PC-3 (cell line): ENCODE data around the gene MCF2L2. TPM values are rescaled to one million over a fixed set of nuclear protein-coding genes. Genes with fewer than 3 reads are reported as not detected.

Experiments
- ATAC-seq: fragments of 200-7000 bp; cut with Tn5 transposase; 2 replicates; pipeline ENCODE4 v1.9.1; 2020; ENCODE audit warnings: mild to moderate bottlenecking, moderate library complexity
- BruUV-seq: library from RNA; stranded (reverse); fragments of 400-500 nt; replicated peaks from 2 replicates; lab custom pipeline; 2021; lab: Mats Ljungman, UMichigan
- CTCF ChIA-PET: fragments of 300-600 bp; sonication (Branson Sonifier 250); formaldehyde crosslinking; loops from one replicate; lab custom pipeline; 2022; ENCODE audit warnings: antibody characterized with exemption; lab: Charles Lee
- POLR2A ChIA-PET: fragments of 300-600 bp; sonication (Branson Sonifier 250); formaldehyde crosslinking; loops from one replicate; lab custom pipeline; 2022; ENCODE audit warnings: antibody characterized with exemption; ENCODE audit not compliant: unreplicated experiment; lab: Charles Lee
- DNase-seq: peaks from one replicate; pipeline ENCODE4 v3.0.0-alpha.2; 2015
- H2AFZ ChIP-seq: fragments of 300-600 bp; sonication (generic); 2 replicates; pipeline ENCODE4 v1.6.0; 2016; ENCODE audit warnings: antibody characterized with exemption, low read length
- H3F3A ChIP-seq: fragments of 300-600 bp; sonication (generic); one replicate; pipeline ENCODE4 v1.6.0; 2017; ENCODE audit warnings: antibody characterized with exemption, low read length, control low read depth, mild to moderate bottlenecking; ENCODE audit not compliant: unreplicated experiment
- H3K27ac ChIP-seq: fragments of 300-600 bp; sonication (generic); 2 replicates; pipeline ENCODE4 v1.5.1; 2016; ENCODE audit warnings: mild to moderate bottlenecking, low read length
- H3K27me3 ChIP-seq: fragments of 300-600 bp; sonication (generic); 2 replicates; pipeline ENCODE4 v1.6.1; 2016; ENCODE audit warnings: low read length, mixed read lengths
- H3K36me3 ChIP-seq: fragments of 300-600 bp; sonication (generic); 2 replicates; pipeline ENCODE4 v1.6.1; 2016; ENCODE audit warnings: low read depth, mixed run types, low read length, mixed read lengths
- H3K4me1 ChIP-seq: fragments of 300-600 bp; sonication (generic); 2 replicates; pipeline ENCODE4 v1.5.1; 2016; ENCODE audit warnings: low read length; ENCODE audit not compliant: insufficient read depth
- H3K4me2 ChIP-seq: fragments of 300-600 bp; sonication (generic); 2 replicates; pipeline ENCODE4 v1.6.0; 2016; ENCODE audit warnings: low read length
- H3K4me3 ChIP-seq: fragments of 300-600 bp; sonication (generic); 2 replicates; pipeline ENCODE4 v1.5.1; 2016; ENCODE audit warnings: mild to moderate bottlenecking, low read length, mixed read lengths
- H3K79me2 ChIP-seq: fragments of 300-600 bp; sonication (generic); 2 replicates; pipeline ENCODE4 v1.6.1; 2017; ENCODE audit warnings: low read length, mixed read lengths
- H3K9ac ChIP-seq: fragments of 300-600 bp; sonication (generic); 2 replicates; pipeline ENCODE4 v1.6.0; 2016; ENCODE audit warnings: mild to moderate bottlenecking, low read length
- H3K9me2 ChIP-seq: fragments of 300-600 bp; sonication (generic); replicated peaks from 2 replicates; pipeline ENCODE4 v1.6.1; 2016; ENCODE audit warnings: mixed run types, low read length, mixed read lengths
- H3K9me3 ChIP-seq: fragments of 300-600 bp; sonication (generic); 2 replicates; pipeline ENCODE4 v1.6.1; 2016; ENCODE audit warnings: low read length, mixed read lengths
- H4K20me1 ChIP-seq: fragments of 300-600 bp; sonication (generic); 2 replicates; pipeline ENCODE4 v1.6.1; 2016; ENCODE audit warnings: low read length, mixed read lengths
- EZH2 ChIP-seq: fragments of 300-600 bp; sonication (generic); IDR thresholded peaks from one replicate; pipeline ENCODE4 v1.6.1; 2017; ENCODE audit warnings: antibody characterized with exemption, mild to moderate bottlenecking, low read length; ENCODE audit not compliant: unreplicated experiment
- EZH2phosphoT487 ChIP-seq: fragments of 300-600 bp; sonication (generic); IDR thresholded peaks from 2 replicates; pipeline ENCODE4 v1.6.1; 2018; ENCODE audit warnings: mild to moderate bottlenecking, antibody characterized with exemption, low read length, borderline replicate concordance
- intact Hi-C: fragments of 100-400 bp; cut with micrococcal nuclease; formaldehyde crosslinking; loops from 2 replicates; pipeline ENCODE4 v1.9.0; 2023
- total RNA-seq: library from RNA; depleted of rRNA; stranded (reverse); fragments of >200 nt; gene quantifications from 2 replicates; pipeline ENCODE4 v1.2.3, GENCODE V29; 2014
- TF ChIP-seq, protein P1 (sequence below): fragments of 300-600 bp; sonication (generic); conservative IDR thresholded peaks from 2 replicates; pipeline ENCODE4 v1.5.1; 2017; ENCODE audit warnings: antibody characterized with exemption, low read depth, mild to moderate bottlenecking, low read length

MCF2L2 gene
- total RNA-seq, 1 experiment from 2014 or later = 3.6 TPM

GRCh38 chr3:183242431-183242830 lies 186.0 kb downstream of the MCF2L2 start:
- Histone ChIP-seq H3F3A (no peaks in the 10 kb centered on the region), H3K4me3 (no peak overlapping the region), H2AFZ (no peak overlapping the region), H3K27me3 (no peaks in the 10 kb centered on the region), H3K9ac (no peak overlapping the region), H4K20me1 (no peaks in the 10 kb centered on the region), H3K4me2 (no peak overlapping the region), H3K4me1 (peaks cover 20% of the 10 kb centered on the region), H3K27ac (no peak overlapping the region), H3K36me3 (0 out of 2 replicates have a peak, but pooled peaks cover 4% of the 10 kb centered on the region), H3K79me2 (no peaks in the 10 kb centered on the region), H3K9me3 (peaks cover 7% of the 10 kb centered on the region; the same call in 1 of the 2 replicates), H3K9me2 (no peaks in the 10 kb centered on the region)
- BruUV-seq = no TSS peak
- ChIA-PET CTCF (no interaction called here), POLR2A (no interaction called here)
- no peak for DNase-seq
- no peak for ATAC-seq
- no peak for TF ChIP-seq EZH2
- TF ChIP-seq, protein P1, sequence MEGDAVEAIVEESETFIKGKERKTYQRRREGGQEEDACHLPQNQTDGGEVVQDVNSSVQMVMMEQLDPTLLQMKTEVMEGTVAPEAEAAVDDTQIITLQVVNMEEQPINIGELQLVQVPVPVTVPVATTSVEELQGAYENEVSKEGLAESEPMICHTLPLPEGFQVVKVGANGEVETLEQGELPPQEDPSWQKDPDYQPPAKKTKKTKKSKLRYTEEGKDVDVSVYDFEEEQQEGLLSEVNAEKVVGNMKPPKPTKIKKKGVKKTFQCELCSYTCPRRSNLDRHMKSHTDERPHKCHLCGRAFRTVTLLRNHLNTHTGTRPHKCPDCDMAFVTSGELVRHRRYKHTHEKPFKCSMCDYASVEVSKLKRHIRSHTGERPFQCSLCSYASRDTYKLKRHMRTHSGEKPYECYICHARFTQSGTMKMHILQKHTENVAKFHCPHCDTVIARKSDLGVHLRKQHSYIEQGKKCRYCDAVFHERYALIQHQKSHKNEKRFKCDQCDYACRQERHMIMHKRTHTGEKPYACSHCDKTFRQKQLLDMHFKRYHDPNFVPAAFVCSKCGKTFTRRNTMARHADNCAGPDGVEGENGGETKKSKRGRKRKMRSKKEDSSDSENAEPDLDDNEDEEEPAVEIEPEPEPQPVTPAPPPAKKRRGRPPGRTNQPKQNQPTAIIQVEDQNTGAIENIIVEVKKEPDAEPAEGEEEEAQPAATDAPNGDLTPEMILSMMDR = no peak
- no peak for TF ChIP-seq EZH2phosphoT487
- intact Hi-C loops = no loop called here

DNA sequence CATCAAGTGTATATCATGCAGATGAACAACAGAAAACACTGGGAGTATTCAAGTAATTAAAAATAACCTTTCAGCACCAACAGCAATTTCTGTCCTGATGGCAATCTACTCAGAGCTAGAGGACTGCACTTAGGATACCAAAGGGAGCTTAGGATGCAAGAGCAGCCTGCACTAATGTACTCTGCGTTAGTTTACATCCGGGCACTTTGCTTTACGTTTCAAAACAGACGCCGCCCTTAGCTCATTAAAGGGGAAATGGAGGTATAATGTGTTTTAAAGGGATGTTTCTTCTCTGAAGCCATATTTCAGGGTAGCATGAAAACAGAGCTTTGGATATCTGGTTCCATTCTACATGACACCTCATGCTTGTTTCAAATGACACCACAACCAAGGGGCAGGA lies 189.4 kb downstream of the MCF2L2 start:
- Histone ChIP-seq H3K9me3 (peaks cover 7% of the 10 kb centered on the region; the same call in 1 of the 2 replicates), H2AFZ (no peak overlapping the region), H3K27me3 (no peaks in the 10 kb centered on the region), H3K79me2 (no peaks in the 10 kb centered on the region), H3K4me3 (no peak overlapping the region), H3K27ac (no peak overlapping the region), H3K9me2 (no peaks in the 10 kb centered on the region), H3K4me2 (no peak overlapping the region), H3F3A (no peaks in the 10 kb centered on the region), H3K9ac (no peak overlapping the region), H3K4me1 (peaks cover 6% of the 10 kb centered on the region), H4K20me1 (no peaks in the 10 kb centered on the region), H3K36me3 (0 out of 2 replicates have a peak, but pooled peaks cover 4% of the 10 kb centered on the region)
- CTCF ChIA-PET = no interaction called here
- ATAC-seq (no peak), DNase-seq (no peak)
- no TSS peak for BruUV-seq
- TF ChIP-seq EZH2 (no peak), EZH2phosphoT487 (no peak)
- TF ChIP-seq, protein P1 = no peak
- POLR2A ChIA-PET = no interaction called here
- intact Hi-C loops = no loop called here

DNA sequence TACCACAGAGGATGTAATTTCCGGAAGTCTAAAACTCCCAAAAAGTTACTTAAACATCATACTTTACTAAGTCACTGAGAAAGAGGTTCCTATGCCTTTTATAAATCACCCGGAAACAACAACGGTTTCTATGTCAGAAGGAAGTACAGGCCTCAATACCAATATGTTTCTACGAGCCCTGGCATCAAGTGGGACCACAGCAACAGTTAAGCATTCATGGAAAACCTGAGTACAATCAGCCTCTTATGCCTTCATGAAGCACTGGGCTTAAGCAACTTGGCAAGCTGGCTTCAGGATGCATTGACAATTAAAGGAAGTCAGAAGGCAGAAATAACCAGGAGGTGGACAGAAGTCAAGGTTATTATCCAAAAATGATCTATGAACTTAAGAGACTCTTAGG lies 194.5 kb downstream of the MCF2L2 start:
- Histone ChIP-seq H3K9me3 (no peaks in the 10 kb centered on the region), H3F3A (no peaks in the 10 kb centered on the region), H3K27me3 (no peaks in the 10 kb centered on the region), H3K79me2 (no peaks in the 10 kb centered on the region), H3K9ac (no peak overlapping the region), H3K4me3 (no peak overlapping the region), H3K27ac (no peak overlapping the region), H3K36me3 (no peaks in the 10 kb centered on the region), H3K4me1 (no peaks in the 10 kb centered on the region), H2AFZ (no peak overlapping the region), H4K20me1 (no peaks in the 10 kb centered on the region), H3K9me2 (no peaks in the 10 kb centered on the region), H3K4me2 (no peak overlapping the region)
- POLR2A ChIA-PET = no interaction called here
- no peak for TF ChIP-seq EZH2
- TF ChIP-seq, protein P1 = no peak
- TF ChIP-seq EZH2phosphoT487 = no peak
- DNase-seq (no peak), ATAC-seq (no peak)
- intact Hi-C loops = no loop called here
- CTCF ChIA-PET = no interaction called here
- BruUV-seq = no TSS peak
